ENCODE measurements around the gene C6orf132.
"Not testable (repeated sequence)": the region's sequence is repeated elsewhere in the genome, so short reads cannot be mapped to it uniquely, and the experiment has no call there.

The C6orf132 gene

GRCh38 chr6:42158631-42159030 lies 16.2 kb upstream of the C6orf132 start:
- DNase-seq = no peak

GRCh38 chr6:42158011-42158410 lies 15.6 kb upstream of the C6orf132 start:
- no peak for DNase-seq

- DNase-seq = no peak
Measured at GRCh38 chr6:42156638-42157037, 14.2 kb upstream of the C6orf132 start.

GRCh38 chr6:42155293-42155692 lies 12.9 kb upstream of the C6orf132 start:
- DNase-seq = no peak

GRCh38 chr6:42154461-42155209 lies 12.2 kb upstream of the C6orf132 start:
- no peak for DNase-seq

GRCh38 chr6:42153921-42154320 lies 11.5 kb upstream of the C6orf132 start:
- DNase-seq = no peak

- not testable (repeated sequence) for DNase-seq
Measured at GRCh38 chr6:42152528-42153213, 10.3 kb upstream of the C6orf132 start.

GRCh38 chr6:42152024-42152423 lies 9.6 kb upstream of the C6orf132 start:
- no peak for DNase-seq

- DNase-seq = no peak
Measured at GRCh38 chr6:42150254-42150653, 7.8 kb upstream of the C6orf132 start.

GRCh38 chr6:42148058-42148457 lies 5.6 kb upstream of the C6orf132 start:
- no peak for DNase-seq

- peak; percentile 25 for DNase-seq
Measured at GRCh38 chr6:42147138-42147562, 4.7 kb upstream of the C6orf132 start.

GRCh38 chr6:42141603-42142117 lies 760 bp downstream of the C6orf132 start:
- peak; percentile 46 for DNase-seq

GRCh38 chr6:42140756-42141602 lies 1.4 kb downstream of the C6orf132 start:
- no peak for DNase-seq

- no peak for DNase-seq
Measured at GRCh38 chr6:42140032-42140431, 2.4 kb downstream of the C6orf132 start.

GRCh38 chr6:42138630-42139619 lies 3.5 kb downstream of the C6orf132 start:
- DNase-seq = peak; percentile 66

GRCh38 chr6:42138190-42138589 lies 4.2 kb downstream of the C6orf132 start:
- no peak for DNase-seq

- DNase-seq = no peak
Measured at GRCh38 chr6:42137194-42137753, 5.1 kb downstream of the C6orf132 start.

GRCh38 chr6:42136508-42137193 lies 5.8 kb downstream of the C6orf132 start:
- DNase-seq = no peak

GRCh38 chr6:42135722-42136121 lies 6.7 kb downstream of the C6orf132 start:
- DNase-seq = no peak

- DNase-seq = no peak
Measured at GRCh38 chr6:42135161-42135560, 7.3 kb downstream of the C6orf132 start.

- no peak for DNase-seq
Measured at GRCh38 chr6:42133926-42134325, 8.5 kb downstream of the C6orf132 start.

Measured in NCI-H146 (cell line).